ENCODE data around the gene TNFRSF1B.

Gene TNFRSF1B

DNA sequence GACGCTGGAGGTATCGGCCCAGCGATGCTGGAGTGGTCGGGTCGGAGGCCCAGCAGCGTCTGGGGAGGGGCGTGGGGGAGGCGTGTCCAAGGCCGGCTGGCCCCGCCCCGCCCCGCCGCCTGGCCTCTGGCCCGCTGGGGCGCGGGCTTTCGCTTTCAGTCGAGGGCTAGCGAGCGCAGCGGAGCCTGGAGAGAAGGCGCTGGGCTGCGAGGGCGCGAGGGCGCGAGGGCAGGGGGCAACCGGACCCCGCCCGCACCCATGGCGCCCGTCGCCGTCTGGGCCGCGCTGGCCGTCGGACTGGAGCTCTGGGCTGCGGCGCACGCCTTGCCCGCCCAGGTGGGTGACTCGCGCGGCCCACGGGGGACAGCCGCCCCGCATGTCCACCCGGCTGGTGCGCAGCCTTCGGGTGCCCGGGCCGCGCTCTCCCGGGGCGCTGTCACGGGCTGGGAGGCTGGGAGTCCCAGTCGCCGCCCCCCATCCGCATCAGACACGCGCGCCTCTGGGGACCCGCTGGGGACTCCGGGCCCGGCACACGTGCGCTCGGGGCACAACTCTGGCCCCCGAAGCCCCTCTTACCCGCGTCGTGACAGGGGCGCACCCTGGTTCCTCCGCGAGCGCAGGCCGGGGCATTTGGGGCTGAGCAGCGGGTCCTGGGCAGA, at the start of gene TNFRSF1B:
TNFRSF1B (plus strand) TSS at position 158 of the 659 bp plus-strand sequence; CDS start at position 259, 101 bp downstream.
- Histone ChIP-seq H3K9me3 (no peaks in the 10 kb centered on the region), H3K27ac (peak within 1 kb of the TSS; percentile 48 to 64), H3K4me3 (peak within 1 kb of the TSS; percentile 57 to 72), H3K4me1 (peaks cover 0 to 22% (median 17%) of the 10 kb centered on the region in 4 donors), H3K36me3 (no peaks in the 10 kb centered on the region), H3K27me3 (peaks cover 0 to 27% of the 10 kb centered on the region in 2 donors)
- TF ChIP-seq, protein P1, sequence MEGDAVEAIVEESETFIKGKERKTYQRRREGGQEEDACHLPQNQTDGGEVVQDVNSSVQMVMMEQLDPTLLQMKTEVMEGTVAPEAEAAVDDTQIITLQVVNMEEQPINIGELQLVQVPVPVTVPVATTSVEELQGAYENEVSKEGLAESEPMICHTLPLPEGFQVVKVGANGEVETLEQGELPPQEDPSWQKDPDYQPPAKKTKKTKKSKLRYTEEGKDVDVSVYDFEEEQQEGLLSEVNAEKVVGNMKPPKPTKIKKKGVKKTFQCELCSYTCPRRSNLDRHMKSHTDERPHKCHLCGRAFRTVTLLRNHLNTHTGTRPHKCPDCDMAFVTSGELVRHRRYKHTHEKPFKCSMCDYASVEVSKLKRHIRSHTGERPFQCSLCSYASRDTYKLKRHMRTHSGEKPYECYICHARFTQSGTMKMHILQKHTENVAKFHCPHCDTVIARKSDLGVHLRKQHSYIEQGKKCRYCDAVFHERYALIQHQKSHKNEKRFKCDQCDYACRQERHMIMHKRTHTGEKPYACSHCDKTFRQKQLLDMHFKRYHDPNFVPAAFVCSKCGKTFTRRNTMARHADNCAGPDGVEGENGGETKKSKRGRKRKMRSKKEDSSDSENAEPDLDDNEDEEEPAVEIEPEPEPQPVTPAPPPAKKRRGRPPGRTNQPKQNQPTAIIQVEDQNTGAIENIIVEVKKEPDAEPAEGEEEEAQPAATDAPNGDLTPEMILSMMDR (IDR thresholded peaks at IDR 0.05) = no peak
- intact Hi-C loops (cut with DNase I; ENCODE audit: low total_unique reads) = no loop called here
- DNase-seq = no peak

DNA sequence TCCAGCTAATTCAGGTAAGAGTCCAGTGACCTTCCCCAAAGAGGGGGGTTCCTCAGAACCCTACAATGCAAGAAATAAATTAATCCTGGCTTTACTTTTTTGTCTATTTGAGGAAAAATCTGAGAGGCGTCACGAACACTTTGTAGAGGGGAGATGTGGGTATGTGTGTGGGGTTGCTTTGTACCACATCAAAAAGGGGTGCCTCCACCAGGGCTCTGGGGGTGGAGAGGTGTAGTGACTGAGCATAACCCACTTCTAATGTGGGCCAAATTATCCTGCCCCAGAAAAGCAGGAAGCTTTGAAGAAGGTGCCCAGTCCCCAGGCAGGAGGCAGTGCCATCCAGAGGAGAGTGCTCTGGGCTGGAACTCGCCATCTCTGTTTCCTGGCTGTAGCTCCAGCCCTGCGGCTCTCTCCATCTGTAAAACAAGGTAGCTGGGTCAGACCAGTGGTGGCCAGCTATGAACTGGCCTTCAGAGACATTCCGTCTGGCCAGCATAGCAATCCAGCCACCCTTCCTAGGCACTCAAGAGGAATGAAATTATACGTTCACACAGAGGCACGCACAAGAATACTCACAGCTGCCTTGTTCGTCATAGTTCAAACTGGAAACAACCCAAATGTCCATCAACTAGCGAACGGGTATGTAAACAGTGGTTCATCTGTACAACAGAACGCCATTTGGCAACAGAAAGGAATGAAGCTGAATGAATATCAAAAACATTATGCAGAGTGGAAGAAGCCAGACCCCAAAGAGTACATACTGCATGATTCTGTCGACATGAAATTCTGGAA, 45.4 kb upstream of the TNFRSF1B start:
- H3K27ac ChIP-seq = no peak overlapping the region
- no peaks in the 10 kb centered on the region for H3K9me3 ChIP-seq
- intact Hi-C loops (cut with DNase I; ENCODE audit: low total_unique reads) = loop anchor here (10.0 kb wide), 1 partner anchor 543 kb away; no protein-coding TSS in a partner anchor
- H3K27me3 ChIP-seq = peaks cover 0 to 34% of the 10 kb centered on the region in 2 donors
- DNase-seq = no peak
- no peaks in the 10 kb centered on the region for H3K36me3 ChIP-seq
- TF ChIP-seq, protein P1 (IDR thresholded peaks at IDR 0.05) = no peak
- no peak overlapping the region for H3K4me3 ChIP-seq
- H3K4me1 ChIP-seq = no peaks in the 10 kb centered on the region

DNA sequence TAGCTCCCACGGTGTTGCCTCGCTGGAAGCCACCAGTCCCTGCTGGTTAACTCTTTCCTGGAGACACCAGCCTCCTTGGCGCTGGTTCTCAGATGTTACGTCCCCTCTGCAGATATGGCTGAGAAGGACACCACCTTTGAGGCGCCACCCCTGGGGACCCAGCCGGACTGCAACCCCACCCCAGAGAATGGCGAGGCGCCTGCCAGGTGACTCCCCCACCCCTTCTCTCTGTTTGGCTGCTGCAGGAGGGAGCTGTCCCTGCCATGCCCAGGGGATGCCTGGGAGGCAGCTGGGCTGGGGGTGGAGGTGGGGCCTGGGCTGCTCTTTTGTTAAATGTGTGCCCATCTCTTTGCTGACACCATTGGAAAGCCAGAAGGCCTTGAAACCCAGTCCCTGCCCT, 43.6 kb upstream of the TNFRSF1B start:
- Histone ChIP-seq H3K4me3 (no peak overlapping the region), H3K4me1 (no peaks in the 10 kb centered on the region), H3K36me3 (no peaks in the 10 kb centered on the region), H3K9me3 (no peaks in the 10 kb centered on the region), H3K27me3 (peaks cover 0 to 30% of the 10 kb centered on the region in 2 donors), H3K27ac (no peak overlapping the region)
- intact Hi-C loops (cut with DNase I; ENCODE audit: low total_unique reads) = loop anchor here (10.0 kb wide), 1 partner anchor 542 kb away; no protein-coding TSS in a partner anchor
- DNase-seq = no peak
- TF ChIP-seq, protein P1 (IDR thresholded peaks at IDR 0.05) = no peak

DNA sequence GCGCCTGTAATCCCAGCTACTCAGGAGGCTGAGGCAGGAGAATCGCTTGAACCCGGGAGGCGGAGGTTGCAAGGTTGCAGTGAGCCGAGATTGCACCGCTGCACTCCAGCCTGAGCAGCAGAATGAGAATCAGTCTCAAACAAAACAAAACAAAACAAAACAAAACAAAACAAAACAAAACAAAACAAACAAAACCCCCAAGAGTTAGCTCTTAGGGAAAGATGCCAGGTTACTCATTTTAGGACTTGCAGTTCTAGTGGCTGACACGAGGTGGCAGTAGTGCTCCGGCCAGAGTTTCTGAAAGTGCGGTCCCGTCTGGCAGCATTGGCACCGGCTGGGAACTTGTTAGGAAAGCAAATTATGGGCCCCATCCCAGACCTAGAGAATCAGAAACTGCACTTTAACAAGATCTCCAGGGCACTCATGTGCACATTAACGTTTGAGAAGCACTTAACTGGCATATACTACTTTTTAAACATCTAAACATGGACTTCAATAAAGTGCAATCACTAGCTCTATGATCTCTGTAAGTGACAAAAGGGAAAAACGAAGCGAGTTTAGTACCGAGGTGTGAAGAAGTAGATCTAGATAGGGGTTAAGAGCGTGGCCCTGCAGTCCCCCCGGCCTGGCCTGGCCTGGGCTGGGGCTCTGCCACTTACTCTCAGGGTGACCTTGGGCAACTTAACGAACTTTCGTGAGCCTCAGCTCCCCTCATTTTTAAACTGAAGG, 41.9 kb upstream of the TNFRSF1B start:
- H3K36me3 ChIP-seq = no peaks in the 10 kb centered on the region
- DNase-seq = peak; percentile 83
- no peaks in the 10 kb centered on the region for H3K4me1 ChIP-seq
- intact Hi-C loops (cut with DNase I; ENCODE audit: low total_unique reads) = loop anchor here (2.0 to 10.0 kb wide), 2 partner anchors 84 to 540 kb away; no protein-coding TSS in a partner anchor
- no peak overlapping the region for H3K27ac ChIP-seq
- TF ChIP-seq, protein P1 (IDR thresholded peaks at IDR 0.05) = peak; percentile 96 to 97
- H3K4me3 ChIP-seq = no peak overlapping the region
- H3K9me3 ChIP-seq = no peaks in the 10 kb centered on the region
- H3K27me3 ChIP-seq = peaks cover 0 to 20% of the 10 kb centered on the region in 2 donors

Measured in tibial artery (tissue), 4 donors.